ENCODE data around the gene RPL6. TPM values are rescaled to one million over a fixed set of nuclear protein-coding genes. Genes with fewer than 3 reads are reported as not detected.

The RPL6 gene
- polyA plus RNA-seq, 1 of the 3 experiments (the other 2 are of a cell fraction) = 2,073 TPM

DNA sequence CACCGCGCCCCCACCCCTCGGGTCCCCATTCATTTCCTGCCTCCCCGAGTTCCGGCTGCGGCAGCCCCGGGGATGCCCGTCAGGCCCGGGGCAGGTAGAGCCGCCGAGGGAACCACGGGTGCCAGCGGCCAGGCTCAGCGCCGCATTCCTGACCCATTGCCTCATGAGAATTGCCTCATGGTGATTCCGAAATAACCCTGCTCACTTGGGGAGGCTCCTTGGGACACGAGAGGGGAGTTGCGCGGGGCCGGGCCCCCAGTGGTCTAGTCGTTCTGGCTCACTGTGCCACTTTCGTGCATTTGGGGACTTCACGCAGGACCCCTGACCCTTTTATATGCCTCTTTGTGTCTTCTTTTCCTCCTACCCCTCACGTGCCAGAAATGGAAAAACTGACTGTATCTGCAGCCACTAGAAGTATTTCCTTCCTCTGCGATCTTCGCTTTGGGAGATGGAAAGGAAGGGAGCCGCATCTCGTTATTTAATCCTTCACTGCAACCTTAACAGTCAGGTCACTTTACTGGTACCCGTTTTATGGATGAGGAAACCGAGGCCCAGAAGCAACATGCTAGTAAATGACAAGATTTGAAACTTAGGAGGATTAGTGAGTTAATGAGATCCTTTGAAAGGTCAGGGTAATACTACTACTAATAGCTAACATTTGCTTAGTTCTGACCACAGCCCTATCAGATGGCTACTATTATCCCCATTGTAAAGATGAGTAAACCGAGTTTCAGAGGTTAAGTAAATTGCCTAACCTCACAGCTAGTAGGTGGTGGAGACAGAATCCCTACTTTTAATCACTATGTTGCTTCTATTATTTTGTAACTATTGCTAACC lies 10.1 kb upstream of the RPL6 start:
- DNase-seq = no peak
- no peaks in the 10 kb centered on the region for H3K27me3 ChIP-seq (ENCODE audit: insufficient read depth)
- H3K4me2 ChIP-seq = peak overlapping the region; percentile 95
- peak overlapping the region; percentile 81 to 89 for H3K27ac ChIP-seq (ENCODE audit: low read depth in 2 of 2, low read length in 1 of 2)
- TF ChIP-seq RCOR1 (IDR thresholded peaks at IDR 0.05; ENCODE audit: low read length) (no peak), FOXM1 (IDR thresholded peaks at IDR 0.05; ENCODE audit: low read depth) (no peak), NRF1 (IDR thresholded peaks at IDR 0.05; ENCODE audit: low read depth, low read length) (no peak), EP300 (IDR thresholded peaks at IDR 0.05; ENCODE audit: borderline replicate concordance in 1 of 2, low read depth in 1 of 2, low read length in 1 of 2) (no peak), GATA2 (CRISPR knock-in tag; IDR thresholded peaks at IDR 0.05) (no peak), TCF12 (IDR thresholded peaks at IDR 0.05) (no peak), SMC3 (IDR thresholded peaks at IDR 0.05; ENCODE audit: low read depth, low read length) (no peak), YY1 (IDR thresholded peaks at IDR 0.05; ENCODE audit: low read depth) (no peak), ELF1 (IDR thresholded peaks at IDR 0.05) (no peak), TEAD4 (IDR thresholded peaks at IDR 0.05; ENCODE audit: borderline replicate concordance, insufficient read depth) (no peak), CHD2 (IDR thresholded peaks at IDR 0.05; ENCODE audit: low read length, partially characterized antibody) (no peak), RFX5 (IDR thresholded peaks at IDR 0.05; ENCODE audit: low read length) (no peak), FOSL2 (IDR thresholded peaks at IDR 0.05; ENCODE audit: borderline replicate concordance, low read depth) (peak; percentile 10; the same call in 1 of the 2 replicates), RAD21 (IDR thresholded peaks at IDR 0.05; ENCODE audit: low read length) (no peak), MEF2A (IDR thresholded peaks at IDR 0.05; ENCODE audit: borderline replicate concordance, low read depth) (no peak), JUND (IDR thresholded peaks at IDR 0.05) (0 out of 2 replicates have a peak, but pooled peaks have one; percentile 4)
- TF ChIP-seq, protein P1, sequence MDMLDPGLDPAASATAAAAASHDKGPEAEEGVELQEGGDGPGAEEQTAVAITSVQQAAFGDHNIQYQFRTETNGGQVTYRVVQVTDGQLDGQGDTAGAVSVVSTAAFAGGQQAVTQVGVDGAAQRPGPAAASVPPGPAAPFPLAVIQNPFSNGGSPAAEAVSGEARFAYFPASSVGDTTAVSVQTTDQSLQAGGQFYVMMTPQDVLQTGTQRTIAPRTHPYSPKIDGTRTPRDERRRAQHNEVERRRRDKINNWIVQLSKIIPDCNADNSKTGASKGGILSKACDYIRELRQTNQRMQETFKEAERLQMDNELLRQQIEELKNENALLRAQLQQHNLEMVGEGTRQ (IDR thresholded peaks at IDR 0.05; ENCODE audit: borderline replicate concordance, low read depth, low read length) = no peak
- TF ChIP-seq, protein P2, sequence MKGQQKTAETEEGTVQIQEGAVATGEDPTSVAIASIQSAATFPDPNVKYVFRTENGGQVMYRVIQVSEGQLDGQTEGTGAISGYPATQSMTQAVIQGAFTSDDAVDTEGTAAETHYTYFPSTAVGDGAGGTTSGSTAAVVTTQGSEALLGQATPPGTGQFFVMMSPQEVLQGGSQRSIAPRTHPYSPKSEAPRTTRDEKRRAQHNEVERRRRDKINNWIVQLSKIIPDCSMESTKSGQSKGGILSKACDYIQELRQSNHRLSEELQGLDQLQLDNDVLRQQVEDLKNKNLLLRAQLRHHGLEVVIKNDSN (IDR thresholded peaks at IDR 0.05; ENCODE audit: borderline replicate concordance, low read depth) = no peak
- TF ChIP-seq, protein P3, sequence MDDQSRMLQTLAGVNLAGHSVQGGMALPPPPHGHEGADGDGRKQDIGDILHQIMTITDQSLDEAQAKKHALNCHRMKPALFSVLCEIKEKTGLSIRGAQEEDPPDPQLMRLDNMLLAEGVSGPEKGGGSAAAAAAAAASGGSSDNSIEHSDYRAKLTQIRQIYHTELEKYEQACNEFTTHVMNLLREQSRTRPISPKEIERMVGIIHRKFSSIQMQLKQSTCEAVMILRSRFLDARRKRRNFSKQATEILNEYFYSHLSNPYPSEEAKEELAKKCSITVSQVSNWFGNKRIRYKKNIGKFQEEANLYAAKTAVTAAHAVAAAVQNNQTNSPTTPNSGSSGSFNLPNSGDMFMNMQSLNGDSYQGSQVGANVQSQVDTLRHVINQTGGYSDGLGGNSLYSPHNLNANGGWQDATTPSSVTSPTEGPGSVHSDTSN (IDR thresholded peaks at IDR 0.05) = no peak
- TF ChIP-seq, protein P4, sequence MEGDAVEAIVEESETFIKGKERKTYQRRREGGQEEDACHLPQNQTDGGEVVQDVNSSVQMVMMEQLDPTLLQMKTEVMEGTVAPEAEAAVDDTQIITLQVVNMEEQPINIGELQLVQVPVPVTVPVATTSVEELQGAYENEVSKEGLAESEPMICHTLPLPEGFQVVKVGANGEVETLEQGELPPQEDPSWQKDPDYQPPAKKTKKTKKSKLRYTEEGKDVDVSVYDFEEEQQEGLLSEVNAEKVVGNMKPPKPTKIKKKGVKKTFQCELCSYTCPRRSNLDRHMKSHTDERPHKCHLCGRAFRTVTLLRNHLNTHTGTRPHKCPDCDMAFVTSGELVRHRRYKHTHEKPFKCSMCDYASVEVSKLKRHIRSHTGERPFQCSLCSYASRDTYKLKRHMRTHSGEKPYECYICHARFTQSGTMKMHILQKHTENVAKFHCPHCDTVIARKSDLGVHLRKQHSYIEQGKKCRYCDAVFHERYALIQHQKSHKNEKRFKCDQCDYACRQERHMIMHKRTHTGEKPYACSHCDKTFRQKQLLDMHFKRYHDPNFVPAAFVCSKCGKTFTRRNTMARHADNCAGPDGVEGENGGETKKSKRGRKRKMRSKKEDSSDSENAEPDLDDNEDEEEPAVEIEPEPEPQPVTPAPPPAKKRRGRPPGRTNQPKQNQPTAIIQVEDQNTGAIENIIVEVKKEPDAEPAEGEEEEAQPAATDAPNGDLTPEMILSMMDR (IDR thresholded peaks at IDR 0.05) = peak; percentile 39
- TF ChIP-seq, protein P5, sequence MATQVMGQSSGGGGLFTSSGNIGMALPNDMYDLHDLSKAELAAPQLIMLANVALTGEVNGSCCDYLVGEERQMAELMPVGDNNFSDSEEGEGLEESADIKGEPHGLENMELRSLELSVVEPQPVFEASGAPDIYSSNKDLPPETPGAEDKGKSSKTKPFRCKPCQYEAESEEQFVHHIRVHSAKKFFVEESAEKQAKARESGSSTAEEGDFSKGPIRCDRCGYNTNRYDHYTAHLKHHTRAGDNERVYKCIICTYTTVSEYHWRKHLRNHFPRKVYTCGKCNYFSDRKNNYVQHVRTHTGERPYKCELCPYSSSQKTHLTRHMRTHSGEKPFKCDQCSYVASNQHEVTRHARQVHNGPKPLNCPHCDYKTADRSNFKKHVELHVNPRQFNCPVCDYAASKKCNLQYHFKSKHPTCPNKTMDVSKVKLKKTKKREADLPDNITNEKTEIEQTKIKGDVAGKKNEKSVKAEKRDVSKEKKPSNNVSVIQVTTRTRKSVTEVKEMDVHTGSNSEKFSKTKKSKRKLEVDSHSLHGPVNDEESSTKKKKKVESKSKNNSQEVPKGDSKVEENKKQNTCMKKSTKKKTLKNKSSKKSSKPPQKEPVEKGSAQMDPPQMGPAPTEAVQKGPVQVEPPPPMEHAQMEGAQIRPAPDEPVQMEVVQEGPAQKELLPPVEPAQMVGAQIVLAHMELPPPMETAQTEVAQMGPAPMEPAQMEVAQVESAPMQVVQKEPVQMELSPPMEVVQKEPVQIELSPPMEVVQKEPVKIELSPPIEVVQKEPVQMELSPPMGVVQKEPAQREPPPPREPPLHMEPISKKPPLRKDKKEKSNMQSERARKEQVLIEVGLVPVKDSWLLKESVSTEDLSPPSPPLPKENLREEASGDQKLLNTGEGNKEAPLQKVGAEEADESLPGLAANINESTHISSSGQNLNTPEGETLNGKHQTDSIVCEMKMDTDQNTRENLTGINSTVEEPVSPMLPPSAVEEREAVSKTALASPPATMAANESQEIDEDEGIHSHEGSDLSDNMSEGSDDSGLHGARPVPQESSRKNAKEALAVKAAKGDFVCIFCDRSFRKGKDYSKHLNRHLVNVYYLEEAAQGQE (IDR thresholded peaks at IDR 0.05; ENCODE audit: low read depth, low read length) = no peak
- TF ChIP-seq, protein P6, sequence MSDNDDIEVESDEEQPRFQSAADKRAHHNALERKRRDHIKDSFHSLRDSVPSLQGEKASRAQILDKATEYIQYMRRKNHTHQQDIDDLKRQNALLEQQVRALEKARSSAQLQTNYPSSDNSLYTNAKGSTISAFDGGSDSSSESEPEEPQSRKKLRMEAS (IDR thresholded peaks at IDR 0.05; ENCODE audit: low read depth) = peak; percentile 4; the same call in 1 of the 2 replicates
- H3K79me2 ChIP-seq (ENCODE audit: insufficient read depth) = peaks cover 64% of the 10 kb centered on the region
- H2AFZ ChIP-seq (ENCODE audit: low read depth) = peak overlapping the region; percentile 58; the same call in 1 of the 2 replicates
- 6% methylated on average over 15 of the region's 31 CpGs for WGBS (ENCODE audit: low lambda C conversion rate)
- peaks cover 0 to 8% of the 10 kb centered on the region in 2 experiments; a peak in 2 of 4 replicates for H3K4me1 ChIP-seq (ENCODE audit: control insufficient read depth in 1 of 2, insufficient read depth in 2 of 2, low read depth in 1 of 2, low read length in 1 of 2)
- H3K9me2 ChIP-seq = no peaks in the 10 kb centered on the region
- peak overlapping the region; percentile 91 for H3K9ac ChIP-seq
- H3F3A ChIP-seq (replicated peaks; ENCODE audit: insufficient read depth) = peaks cover 14% of the 10 kb centered on the region
- ChIA-PET POLR2A (interaction anchor here (1.0 kb wide), 2 partner anchors 19 to 38 kb away, joined by 3 read pairs; no protein-coding TSS in a partner anchor), CTCF (interaction anchor here (0.8 kb wide), 1 partner anchor 9 kb away, joined by 3 read pairs; no protein-coding TSS in a partner anchor)
- peaks cover 47% of the 10 kb centered on the region for H4K20me1 ChIP-seq (ENCODE audit: insufficient read depth)
- H3K4me3 ChIP-seq (ENCODE audit: low read depth in 2 of 2, low read length in 1 of 2) = peak overlapping the region; percentile 79 to 88
- H3K36me3 ChIP-seq (replicated peaks in 1 of 2; ENCODE audit: control insufficient read depth in 1 of 2, insufficient read depth in 2 of 2, low read length in 1 of 2) = no peaks in the 10 kb centered on the region
- no peaks in the 10 kb centered on the region for H3K9me3 ChIP-seq
